HepG2 (cell line): ENCODE results near the gene METTL23. TPM values are rescaled to one million over a fixed set of nuclear protein-coding genes. Genes with fewer than 3 reads are reported as not detected.

Experiments
- AHR ChIP-seq: IDR thresholded peaks from 2 replicates; pipeline ENCODE4 v1.6.1; 2018; ENCODE audit warnings: missing genetic modification reagents, missing compliant biosample characterization
- GABPA ChIP-seq, 2 experiments: IDR thresholded peaks; 2 replicates each; pipeline ENCODE4 v1.6.1; 2011 to 2016; ENCODE audit warnings: low read depth in 2 of 2, low read length in 1 of 2, missing biosample characterization in 1 of 2, missing genetic modification characterization in 1 of 2
- GMEB1 ChIP-seq: sonication (generic); formaldehyde crosslinking; IDR thresholded peaks from 2 replicates; pipeline ENCODE4 v1.5.1; 2020; ENCODE audit warnings: missing genetic modification reagents, mild to moderate bottlenecking, borderline replicate concordance
- POLR2AphosphoS5 ChIP-seq: IDR thresholded peaks from 2 replicates; pipeline ENCODE4 v1.6.1; 2012; ENCODE audit warnings: low read depth, low read length
- SATB2 ChIP-seq: sonication (generic); formaldehyde crosslinking; IDR thresholded peaks from 2 replicates; pipeline ENCODE4 v1.5.0; 2020; ENCODE audit warnings: missing genetic modification reagents
- ZNF235 ChIP-seq: sonication (generic); formaldehyde crosslinking; IDR thresholded peaks from 2 replicates; pipeline ENCODE4 v1.8.1; 2023; ENCODE audit warnings: mild to moderate bottlenecking, missing genetic modification reagents, borderline replicate concordance
- ZNF33B ChIP-seq: sonication (generic); formaldehyde crosslinking; IDR thresholded peaks from 2 replicates; pipeline ENCODE4 v1.5.1; 2020; ENCODE audit warnings: mild to moderate bottlenecking, missing genetic modification reagents
- ZNF350 ChIP-seq: sonication (generic); formaldehyde crosslinking; IDR thresholded peaks from 2 replicates; pipeline ENCODE4 v1.4.0; 2020; ENCODE audit warnings: mild to moderate bottlenecking, low read depth, missing genetic modification reagents, borderline replicate concordance
- ZSCAN21 ChIP-seq: sonication (generic); formaldehyde crosslinking; IDR thresholded peaks from 2 replicates; pipeline ENCODE4 v1.8.0; 2022; ENCODE audit warnings: mild to moderate bottlenecking, missing genetic modification reagents, moderate library complexity, borderline replicate concordance
- polyA plus RNA-seq, 8 experiments: library from polyadenylated mRNA; depleted of rRNA in 3 of 8; stranded (reverse) in 7 of 8; unstranded in 1 of 8; fragments of >200 nt; fragmentation: Illumina TruSeq in 4 of 8; extraction: Trizol in 4 of 8; gene quantifications; 2 replicates each; pipeline versions ENCODE4 v1.2.1 to v1.2.3, GENCODE V29; 2011 to 2016; ENCODE audit warnings: low read depth in 4 of 8, missing spikeins in 1 of 8, mixed read lengths in 1 of 8; ENCODE audit not compliant: insufficient read depth in 1 of 8
- total RNA-seq, 5 experiments: library from RNA; depleted of rRNA; stranded (reverse); fragments of >200 nt; fragmentation: Illumina TruSeq; extraction: Trizol; gene quantifications; 2 replicates each; pipeline ENCODE4 v1.2.3, GENCODE V29; 2016; ENCODE audit warnings: low read depth in 1 of 5
- TF ChIP-seq, protein P1 (sequence below): sonication (generic); formaldehyde crosslinking; IDR thresholded peaks from 2 replicates; pipeline ENCODE4 v1.4.0; 2020; ENCODE audit warnings: mild to moderate bottlenecking, missing genetic modification reagents
- TF ChIP-seq, protein P2 (sequence below): sonication (generic); formaldehyde crosslinking; IDR thresholded peaks from 2 replicates; pipeline ENCODE4 v1.4.0; 2020; ENCODE audit warnings: missing genetic modification reagents, borderline replicate concordance
- TF ChIP-seq, protein P3 (sequence below): sonication (generic); formaldehyde crosslinking; IDR thresholded peaks from 2 replicates; pipeline ENCODE4 v1.4.0; 2020; ENCODE audit warnings: missing genetic modification reagents

METTL23 gene
- total and polyA plus RNA-seq, 2 of the 13 experiments (the other 11 are each of a cell fraction or from before 2014, with no cell fraction given) = 39.9 to 104 TPM

DNA sequence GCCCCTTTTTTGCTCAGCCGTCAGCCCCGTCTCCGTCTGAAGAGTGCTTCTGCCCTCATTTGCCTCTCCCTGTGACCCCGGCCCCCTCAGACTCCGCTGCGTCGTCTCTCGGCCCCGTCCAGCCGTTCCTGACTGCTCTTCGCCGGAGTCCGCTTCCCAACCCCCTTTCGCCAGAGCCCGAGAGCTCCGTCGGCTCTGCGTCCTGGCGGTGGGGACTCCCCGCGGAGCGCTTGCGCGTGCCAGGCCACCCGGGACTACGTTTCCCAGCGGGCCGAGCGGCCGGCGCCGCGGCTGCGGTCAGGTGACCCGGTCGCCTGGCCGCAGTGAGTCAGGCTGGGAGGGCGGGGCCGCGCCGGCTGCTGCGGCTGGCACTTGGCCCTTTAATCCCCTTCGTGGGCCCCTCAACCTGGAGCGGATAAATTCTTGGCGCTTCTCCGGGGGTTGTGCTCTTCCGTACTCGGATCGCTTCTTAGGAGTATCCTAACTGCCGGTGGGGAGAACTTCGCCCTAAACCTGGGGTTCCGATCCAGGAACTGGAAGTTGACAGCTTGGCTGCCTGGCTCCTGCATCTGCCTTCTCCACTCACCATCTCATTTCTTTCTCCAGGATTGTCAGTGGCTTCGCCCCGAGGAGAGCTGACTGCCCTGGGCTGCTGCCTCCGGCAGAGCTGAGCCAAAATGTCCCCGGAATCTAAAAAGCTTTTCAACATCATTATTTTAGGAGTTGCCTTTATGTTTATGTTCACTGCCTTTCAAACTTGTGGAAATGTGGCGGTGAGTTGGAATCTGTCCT is 11.2 kb downstream of the METTL23 start, which contains the start of gene MFSD11 (continued):
- TF ChIP-seq, protein P1, sequence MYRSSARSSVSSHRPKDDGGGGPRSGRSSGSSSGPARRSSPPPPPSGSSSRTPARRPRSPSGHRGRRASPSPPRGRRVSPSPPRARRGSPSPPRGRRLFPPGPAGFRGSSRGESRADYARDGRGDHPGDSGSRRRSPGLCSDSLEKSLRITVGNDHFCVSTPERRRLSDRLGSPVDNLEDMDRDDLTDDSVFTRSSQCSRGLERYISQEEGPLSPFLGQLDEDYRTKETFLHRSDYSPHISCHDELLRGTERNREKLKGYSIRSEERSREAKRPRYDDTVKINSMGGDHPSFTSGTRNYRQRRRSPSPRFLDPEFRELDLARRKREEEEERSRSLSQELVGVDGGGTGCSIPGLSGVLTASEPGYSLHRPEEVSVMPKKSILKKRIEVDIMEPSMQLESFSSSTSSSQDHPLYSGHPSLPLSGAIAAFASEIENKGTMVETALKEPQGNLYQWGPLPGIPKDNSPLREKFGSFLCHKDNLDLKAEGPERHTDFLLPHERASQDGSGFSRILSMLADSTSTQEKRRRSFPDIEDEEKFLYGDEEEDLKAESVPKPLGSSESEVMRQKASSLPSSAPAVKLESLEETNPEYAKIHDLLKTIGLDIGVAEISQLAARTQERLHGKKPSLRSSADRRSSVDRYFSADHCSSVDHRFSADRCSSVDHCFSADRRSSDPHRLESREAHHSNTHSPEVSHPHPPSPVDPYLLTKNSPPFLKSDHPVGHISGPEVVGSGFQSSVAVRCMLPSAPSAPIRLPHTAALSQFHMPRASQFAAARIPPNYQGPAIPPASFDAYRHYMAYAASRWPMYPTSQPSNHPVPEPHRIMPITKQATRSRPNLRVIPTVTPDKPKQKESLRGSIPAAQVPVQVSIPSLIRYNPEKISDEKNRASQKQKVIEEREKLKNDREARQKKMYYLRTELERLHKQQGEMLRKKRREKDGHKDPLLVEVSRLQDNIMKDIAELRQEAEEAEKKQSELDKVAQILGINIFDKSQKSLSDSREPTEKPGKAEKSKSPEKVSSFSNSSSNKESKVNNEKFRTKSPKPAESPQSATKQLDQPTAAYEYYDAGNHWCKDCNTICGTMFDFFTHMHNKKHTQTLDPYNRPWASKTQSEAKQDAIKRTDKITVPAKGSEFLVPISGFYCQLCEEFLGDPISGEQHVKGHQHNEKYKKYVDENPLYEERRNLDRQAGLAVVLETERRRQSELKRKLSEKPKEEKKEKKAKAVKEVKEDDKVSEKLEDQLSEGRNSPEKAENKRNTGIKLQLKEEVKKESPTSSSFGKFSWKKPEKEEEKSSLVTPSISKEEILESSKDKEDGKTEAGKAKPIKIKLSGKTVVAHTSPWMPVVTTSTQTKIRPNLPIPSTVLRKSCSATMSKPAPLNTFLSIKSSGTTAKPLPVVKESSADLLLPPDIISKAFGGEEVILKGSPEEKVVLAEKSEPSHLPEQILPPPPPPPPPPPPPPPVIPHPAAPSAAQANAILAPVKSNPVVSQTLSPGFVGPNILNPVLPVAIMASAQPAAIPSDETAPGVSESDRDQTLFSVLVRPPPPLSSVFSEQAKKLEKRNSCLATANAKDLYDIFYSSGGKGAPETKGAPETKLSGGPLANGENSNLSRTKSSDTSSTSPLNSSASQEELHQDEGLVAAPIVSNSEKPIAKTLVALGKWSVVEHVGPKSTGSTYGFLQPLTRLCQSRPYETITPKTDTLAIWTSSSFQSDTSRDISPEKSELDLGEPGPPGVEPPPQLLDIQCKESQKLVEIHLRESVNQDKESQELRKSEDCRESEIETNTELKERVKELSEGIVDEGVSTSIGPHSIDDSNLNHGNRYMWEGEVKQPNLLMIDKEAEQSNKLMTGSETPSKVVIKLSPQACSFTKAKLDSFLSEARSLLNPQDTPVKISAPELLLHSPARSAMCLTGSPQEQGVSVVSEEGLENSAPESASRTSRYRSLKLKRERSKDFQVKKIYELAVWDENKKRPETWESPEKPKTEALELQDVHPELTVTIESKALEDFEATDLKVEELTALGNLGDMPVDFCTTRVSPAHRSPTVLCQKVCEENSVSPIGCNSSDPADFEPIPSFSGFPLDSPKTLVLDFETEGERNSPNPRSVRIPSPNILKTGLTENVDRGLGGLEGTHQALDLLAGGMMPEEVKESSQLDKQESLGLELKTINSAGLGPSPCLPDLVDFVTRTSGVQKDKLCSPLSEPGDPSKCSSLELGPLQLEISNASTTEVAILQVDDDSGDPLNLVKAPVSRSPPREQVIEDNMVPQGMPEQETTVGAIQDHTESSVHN (CRISPR knock-in tag) = peak; percentile 49; the same call in 1 of the 2 replicates
- TF ChIP-seq AHR (CRISPR knock-in tag) (peak; percentile 89; the same call in 1 of the 2 replicates), ZNF350 (CRISPR knock-in tag) (peak; percentile 63), POLR2AphosphoS5 (peak; percentile 60), ZNF235 (CRISPR knock-in tag) (no peak), SATB2 (CRISPR knock-in tag) (no peak; the same call in 1 of the 2 replicates), ZSCAN21 (CRISPR knock-in tag) (peak; percentile 42), GMEB1 (CRISPR knock-in tag) (peak; percentile 92; the same call in 1 of the 2 replicates), GABPA (IDR thresholded peaks at IDR 0.05; ENCODE audit: low read depth, low read length) (peak; percentile 42), GABPA (CRISPR knock-in tag; IDR thresholded peaks at IDR 0.05; ENCODE audit: low read depth) (no peak), ZNF33B (peak; percentile 81; the same call in 1 of the 2 replicates)
- TF ChIP-seq, protein P2, sequence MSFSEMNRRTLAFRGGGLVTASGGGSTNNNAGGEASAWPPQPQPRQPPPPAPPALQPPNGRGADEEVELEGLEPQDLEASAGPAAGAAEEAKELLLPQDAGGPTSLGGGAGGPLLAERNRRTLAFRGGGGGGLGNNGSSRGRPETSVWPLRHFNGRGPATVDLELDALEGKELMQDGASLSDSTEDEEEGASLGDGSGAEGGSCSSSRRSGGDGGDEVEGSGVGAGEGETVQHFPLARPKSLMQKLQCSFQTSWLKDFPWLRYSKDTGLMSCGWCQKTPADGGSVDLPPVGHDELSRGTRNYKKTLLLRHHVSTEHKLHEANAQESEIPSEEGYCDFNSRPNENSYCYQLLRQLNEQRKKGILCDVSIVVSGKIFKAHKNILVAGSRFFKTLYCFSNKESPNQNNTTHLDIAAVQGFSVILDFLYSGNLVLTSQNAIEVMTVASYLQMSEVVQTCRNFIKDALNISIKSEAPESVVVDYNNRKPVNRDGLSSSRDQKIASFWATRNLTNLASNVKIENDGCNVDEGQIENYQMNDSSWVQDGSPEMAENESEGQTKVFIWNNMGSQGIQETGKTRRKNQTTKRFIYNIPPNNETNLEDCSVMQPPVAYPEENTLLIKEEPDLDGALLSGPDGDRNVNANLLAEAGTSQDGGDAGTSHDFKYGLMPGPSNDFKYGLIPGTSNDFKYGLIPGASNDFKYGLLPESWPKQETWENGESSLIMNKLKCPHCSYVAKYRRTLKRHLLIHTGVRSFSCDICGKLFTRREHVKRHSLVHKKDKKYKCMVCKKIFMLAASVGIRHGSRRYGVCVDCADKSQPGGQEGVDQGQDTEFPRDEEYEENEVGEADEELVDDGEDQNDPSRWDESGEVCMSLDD (CRISPR knock-in tag) = no peak
- TF ChIP-seq, protein P3, sequence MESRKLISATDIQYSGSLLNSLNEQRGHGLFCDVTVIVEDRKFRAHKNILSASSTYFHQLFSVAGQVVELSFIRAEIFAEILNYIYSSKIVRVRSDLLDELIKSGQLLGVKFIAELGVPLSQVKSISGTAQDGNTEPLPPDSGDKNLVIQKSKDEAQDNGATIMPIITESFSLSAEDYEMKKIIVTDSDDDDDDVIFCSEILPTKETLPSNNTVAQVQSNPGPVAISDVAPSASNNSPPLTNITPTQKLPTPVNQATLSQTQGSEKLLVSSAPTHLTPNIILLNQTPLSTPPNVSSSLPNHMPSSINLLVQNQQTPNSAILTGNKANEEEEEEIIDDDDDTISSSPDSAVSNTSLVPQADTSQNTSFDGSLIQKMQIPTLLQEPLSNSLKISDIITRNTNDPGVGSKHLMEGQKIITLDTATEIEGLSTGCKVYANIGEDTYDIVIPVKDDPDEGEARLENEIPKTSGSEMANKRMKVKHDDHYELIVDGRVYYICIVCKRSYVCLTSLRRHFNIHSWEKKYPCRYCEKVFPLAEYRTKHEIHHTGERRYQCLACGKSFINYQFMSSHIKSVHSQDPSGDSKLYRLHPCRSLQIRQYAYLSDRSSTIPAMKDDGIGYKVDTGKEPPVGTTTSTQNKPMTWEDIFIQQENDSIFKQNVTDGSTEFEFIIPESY (CRISPR knock-in tag) = 0 out of 2 replicates have a peak, but pooled peaks have one; percentile 8
